Stomach (tissue), 9 donors: ENCODE results near the gene SPDEF. TPM values are rescaled to one million over a fixed set of nuclear protein-coding genes. Genes with fewer than 3 reads are reported as not detected.
A peak's percentile ranks its signal among the peaks of the same experiment; 100 is the strongest.

Experiments used
- DNase-seq, 2 donors: peaks; one replicate each; pipeline versions ENCODE4 v3.0.0 to v3.0.0-alpha.2; 2013 to 2019
- H3K27ac ChIP-seq, 5 donors: fragments of 200-600 bp in 4 of 5; sonication (generic) in 4 of 5; one replicate each; pipeline ENCODE4 v1.5.1; 2013 to 2019; ENCODE audit warnings: mild to moderate bottlenecking in 1 of 5, moderate library complexity in 1 of 5
- H3K27me3 ChIP-seq, 3 donors: fragments of 200-600 bp; sonication (generic); one replicate each; pipeline ENCODE4 v1.5.1; 2017 to 2019; ENCODE audit warnings: mixed run types in 1 of 3
- H3K36me3 ChIP-seq, 4 donors: fragments of 200-600 bp; sonication (generic); 1 replicate in 3 of 4; 2 replicates in 1 of 4; pipeline ENCODE4 v1.5.1; 2016 to 2019
- H3K4me1 ChIP-seq, 4 donors: fragments of 200-600 bp; sonication (generic); one replicate each; pipeline ENCODE4 v1.5.1; 2016 to 2019
- H3K4me3 ChIP-seq, 4 donors: fragments of 200-600 bp; sonication (generic) in 3 of 4; one replicate each; pipeline ENCODE4 v1.5.1; 2016 to 2019; ENCODE audit warnings: mild to moderate bottlenecking in 1 of 4
- H3K9me3 ChIP-seq, 4 donors: fragments of 200-600 bp; sonication (generic); one replicate each; pipeline ENCODE4 v1.5.1; 2016 to 2019
- EP300 ChIP-seq: sonication (generic); formaldehyde crosslinking; IDR thresholded peaks from one replicate; pipeline ENCODE4 v1.6.1; 2017; ENCODE audit warnings: antibody characterized with exemption
- POLR2A ChIP-seq, 4 donors: fragments of 450-650 bp; IDR thresholded peaks; one replicate each; pipeline ENCODE4 v1.6.1; 2016; ENCODE audit warnings: antibody characterized with exemption in 4 of 4, control low read depth in 2 of 4, mild to moderate bottlenecking in 1 of 4, moderate library complexity in 1 of 4
- POLR2AphosphoS5 ChIP-seq, 3 donors: sonication (generic); formaldehyde crosslinking; IDR thresholded peaks; one replicate each; pipeline ENCODE4 v1.6.1; 2016; ENCODE audit warnings: antibody characterized with exemption in 3 of 3
- WGBS, 5 donors: extraction: QIAGEN DNeasy Blood & Tissue Kit in 3 of 5; methylation state at CpG; one replicate each; pipeline versions ENCODE4 v1.1.5 to v1.1.7; 2013 to 2018; 5-methylcytosine and 5-hydroxymethylcytosine counted together
- intact Hi-C: fragments of 100-400 bp; cut with DNase I; formaldehyde crosslinking; loops from one replicate; pipeline ENCODE4 v1.15.1; 2023; ENCODE audit warnings: low total_unique reads
- polyA plus RNA-seq, 3 donors: library from polyadenylated mRNA; stranded (reverse); fragments of 200-250 nt; gene quantifications; one replicate each; pipeline ENCODE4 v1.2.3, GENCODE V29; 2013
- total RNA-seq, 5 donors: library from RNA; depleted of rRNA; stranded (reverse); fragments of >200 nt; gene quantifications; one replicate each; pipeline versions ENCODE4 v1.1.0 to v1.2.3, GENCODE V29; 2014 to 2016
- TF ChIP-seq, protein P1 (sequence below), 7 experiments: fragments of 450-650 bp in 4 of 7; fragments of 200-600 bp in 3 of 7; sonication (generic) in 3 of 7; IDR thresholded peaks; one replicate each; pipeline ENCODE4 v1.5.1; 2016 to 2019; ENCODE audit warnings: antibody characterized with exemption in 7 of 7, control low read depth in 2 of 7, mild to moderate bottlenecking in 1 of 7
- donor health status: healthy with polysubstance abuse.
- donor health status: Bipolar disorder and iron deficiency.
- donor health status: healthy.

The SPDEF gene
- total and polyA plus RNA-seq, 8 donors, result 2.2 to 129 (median 31.4) TPM

DNA sequence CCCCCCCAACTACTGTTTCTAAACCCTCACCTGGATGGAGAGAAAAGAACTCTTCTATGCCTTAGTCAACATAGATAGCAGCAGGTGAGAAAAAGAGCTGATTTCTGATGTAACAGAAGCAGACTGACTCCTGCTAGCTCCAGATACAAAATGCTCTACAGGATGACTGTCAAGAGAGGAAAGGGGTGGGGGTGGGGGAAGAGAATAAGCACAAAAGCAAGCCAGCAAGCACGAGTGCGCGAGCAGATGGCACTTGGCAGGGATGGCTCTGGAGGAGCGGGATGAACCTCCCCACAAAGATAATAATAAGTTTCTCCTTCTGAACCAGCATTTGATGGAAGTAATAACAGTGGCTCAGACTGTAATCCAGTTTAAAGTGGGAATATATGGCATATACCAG lies 45.6 kb upstream of the SPDEF start:
- no peak overlapping the region for H3K27ac ChIP-seq
- no peak overlapping the region for H3K4me3 ChIP-seq
- DNase-seq, result peak in 1 of 2 donors; percentile 41
- peaks cover 22 to 70% (median 56%) of the 10 kb centered on the region in 4 donors for H3K4me1 ChIP-seq
- TF ChIP-seq EP300 (no peak), POLR2AphosphoS5 (IDR thresholded peaks at IDR 0.05) (no peak), POLR2A (IDR thresholded peaks at IDR 0.05) (no peak)
- TF ChIP-seq, protein P1, sequence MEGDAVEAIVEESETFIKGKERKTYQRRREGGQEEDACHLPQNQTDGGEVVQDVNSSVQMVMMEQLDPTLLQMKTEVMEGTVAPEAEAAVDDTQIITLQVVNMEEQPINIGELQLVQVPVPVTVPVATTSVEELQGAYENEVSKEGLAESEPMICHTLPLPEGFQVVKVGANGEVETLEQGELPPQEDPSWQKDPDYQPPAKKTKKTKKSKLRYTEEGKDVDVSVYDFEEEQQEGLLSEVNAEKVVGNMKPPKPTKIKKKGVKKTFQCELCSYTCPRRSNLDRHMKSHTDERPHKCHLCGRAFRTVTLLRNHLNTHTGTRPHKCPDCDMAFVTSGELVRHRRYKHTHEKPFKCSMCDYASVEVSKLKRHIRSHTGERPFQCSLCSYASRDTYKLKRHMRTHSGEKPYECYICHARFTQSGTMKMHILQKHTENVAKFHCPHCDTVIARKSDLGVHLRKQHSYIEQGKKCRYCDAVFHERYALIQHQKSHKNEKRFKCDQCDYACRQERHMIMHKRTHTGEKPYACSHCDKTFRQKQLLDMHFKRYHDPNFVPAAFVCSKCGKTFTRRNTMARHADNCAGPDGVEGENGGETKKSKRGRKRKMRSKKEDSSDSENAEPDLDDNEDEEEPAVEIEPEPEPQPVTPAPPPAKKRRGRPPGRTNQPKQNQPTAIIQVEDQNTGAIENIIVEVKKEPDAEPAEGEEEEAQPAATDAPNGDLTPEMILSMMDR (IDR thresholded peaks at IDR 0.05), result no peak
- intact Hi-C loops, result no loop called here
- H3K27me3 ChIP-seq, result no peaks in the 10 kb centered on the region
- H3K36me3 ChIP-seq, result peaks cover 16 to 31% (median 26%) of the 10 kb centered on the region in 4 donors
- H3K9me3 ChIP-seq, result no peaks in the 10 kb centered on the region
- WGBS, 5 donors, result 65 to 81% (median 72%) methylated on average over 4 of the region's 4 CpGs

DNA sequence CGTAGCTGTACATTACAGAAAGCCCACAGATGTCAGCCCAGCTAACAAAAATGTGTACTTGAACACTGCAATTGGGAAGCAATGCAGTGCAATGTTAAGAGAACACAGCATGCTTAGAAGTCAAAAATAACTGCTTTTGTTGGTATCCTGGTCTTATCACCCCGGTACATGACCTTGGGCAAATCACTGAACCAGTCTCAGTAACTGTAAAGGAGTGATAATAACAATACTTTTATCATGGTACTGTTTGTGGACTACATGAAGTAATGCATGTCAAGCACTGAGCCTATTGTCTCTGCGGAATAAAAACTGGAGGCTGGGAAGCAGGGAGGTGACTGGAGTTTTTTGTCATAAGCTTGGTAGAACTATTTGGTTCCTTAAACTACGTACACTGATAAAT lies 44.7 kb upstream of the SPDEF start:
- TF ChIP-seq, protein P1 (IDR thresholded peaks at IDR 0.05), result no peak
- no peak for TF ChIP-seq POLR2AphosphoS5 (IDR thresholded peaks at IDR 0.05)
- no peak for TF ChIP-seq EP300
- no peak for TF ChIP-seq POLR2A (IDR thresholded peaks at IDR 0.05)
- Histone ChIP-seq H3K27ac (no peak overlapping the region), H3K36me3 (peaks cover 7 to 22% (median 17%) of the 10 kb centered on the region in 4 donors), H3K27me3 (no peaks in the 10 kb centered on the region), H3K4me1 (peaks cover 22 to 76% (median 62%) of the 10 kb centered on the region in 4 donors), H3K9me3 (no peaks in the 10 kb centered on the region), H3K4me3 (no peak overlapping the region)
- no peak for DNase-seq
- intact Hi-C loops, result no loop called here
- WGBS, 5 donors, result 33 to 68% (median 50%) methylated on average over 4 of the region's 4 CpGs

DNA sequence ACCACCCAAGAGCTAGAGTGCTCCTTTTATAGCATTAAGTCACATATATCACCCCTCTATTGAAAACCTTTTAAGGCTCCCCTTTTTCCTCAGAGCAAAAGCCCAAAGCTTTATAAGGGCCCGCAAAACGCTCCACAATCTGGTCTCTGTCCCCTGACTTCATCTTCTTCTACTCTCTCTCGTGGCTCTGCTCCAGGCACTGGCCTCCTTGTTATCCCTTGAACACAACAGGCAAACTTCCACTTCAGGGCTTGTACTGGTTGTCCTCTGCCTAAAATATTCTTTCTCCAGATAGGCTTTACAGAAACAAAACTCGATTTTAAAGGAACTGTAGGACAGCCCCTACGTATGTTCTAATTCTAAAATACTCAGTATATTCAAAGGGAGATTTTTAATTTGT lies 44.0 kb upstream of the SPDEF start:
- intact Hi-C loops, result no loop called here
- peak overlapping the region in 1 of 5 donors; percentile 39 for H3K27ac ChIP-seq
- H3K27me3 ChIP-seq, result no peaks in the 10 kb centered on the region
- DNase-seq, result no peak
- TF ChIP-seq, protein P1 (IDR thresholded peaks at IDR 0.05), result no peak
- no peak for TF ChIP-seq POLR2A (IDR thresholded peaks at IDR 0.05)
- no peak for TF ChIP-seq POLR2AphosphoS5 (IDR thresholded peaks at IDR 0.05)
- TF ChIP-seq EP300, result no peak
- no peaks in the 10 kb centered on the region for H3K9me3 ChIP-seq
- 92 to 98% (median 95%) methylated on average over 5 of the region's 5 CpGs for WGBS, 5 donors
- H3K4me3 ChIP-seq, result no peak overlapping the region
- H3K4me1 ChIP-seq, result peaks cover 22 to 83% (median 66%) of the 10 kb centered on the region in 4 donors
- H3K36me3 ChIP-seq, result peaks cover 6 to 17% (median 10%) of the 10 kb centered on the region in 4 donors

DNA sequence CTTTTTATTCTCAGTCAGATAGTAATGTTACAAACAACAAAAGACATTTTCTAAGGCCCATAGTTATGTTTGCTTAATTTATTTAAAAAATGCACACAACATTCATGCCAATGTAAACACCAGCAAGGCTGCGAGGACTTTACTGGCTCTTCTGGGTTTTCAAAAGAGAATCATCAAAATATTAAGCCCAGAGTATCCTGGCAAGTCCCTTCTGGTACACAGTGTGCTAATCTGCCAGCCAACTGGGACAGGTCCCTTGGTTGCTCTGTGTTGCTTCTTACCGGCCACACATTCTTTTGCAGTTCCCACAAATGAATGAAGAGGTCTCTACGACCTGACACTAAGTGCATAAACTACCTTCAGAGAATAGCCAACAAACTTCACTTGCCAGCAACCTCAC lies 42.6 kb upstream of the SPDEF start:
- Histone ChIP-seq H3K27ac (peak overlapping the region in 3 of 5 donors; percentile 1 to 39 (median 14)), H3K27me3 (no peaks in the 10 kb centered on the region), H3K4me1 (peaks cover 22 to 96% (median 76%) of the 10 kb centered on the region in 4 donors), H3K36me3 (peaks cover 0 to 6% (median 0%) of the 10 kb centered on the region in 4 donors), H3K4me3 (no peak overlapping the region), H3K9me3 (no peaks in the 10 kb centered on the region)
- DNase-seq, result no peak
- intact Hi-C loops, result no loop called here
- TF ChIP-seq POLR2AphosphoS5 (IDR thresholded peaks at IDR 0.05), result peak in 1 of 3 donors; percentile 23
- TF ChIP-seq, protein P1 (IDR thresholded peaks at IDR 0.05), result no peak
- no peak for TF ChIP-seq POLR2A (IDR thresholded peaks at IDR 0.05)
- WGBS, 5 donors, result 16 to 37% (median 29%) methylated on average over 3 of the region's 3 CpGs
